AG04450 (cell line): ENCODE data around the gene TP53TG5. TPM values are rescaled to one million over a fixed set of nuclear protein-coding genes. Genes with fewer than 3 reads are reported as not detected.

Source experiments
- CTCF ChIA-PET: fragments of 300-600, 350-600 bp; formaldehyde crosslinking; extraction: SDS; loops from one replicate; lab custom pipeline; 2022; ENCODE audit warnings: antibody characterized with exemption, inconsistent platforms; lab: Charles Lee
- POLR2A ChIA-PET: fragments of 350-600 bp; formaldehyde crosslinking; extraction: SDS; loops from one replicate; lab custom pipeline; 2021; ENCODE audit warnings: antibody characterized with exemption, inconsistent platforms; lab: Yijun Ruan, JAX
- DNase-seq: peaks from one replicate; pipeline ENCODE4 v3.0.0-alpha.2; 2011; ENCODE audit warnings: low read depth, low spot score
- H3K27ac ChIP-seq: one replicate; pipeline ENCODE4 v1.5.1; 2012; ENCODE audit warnings: low read depth, low read length, control low read depth
- H3K27me3 ChIP-seq: one replicate; pipeline ENCODE4 v1.6.0; 2012; ENCODE audit warnings: low read length; ENCODE audit not compliant: control insufficient read depth, insufficient read depth
- H3K4me3 ChIP-seq: 2 replicates; pipeline ENCODE4 v1.5.1; 2011; ENCODE audit warnings: mild to moderate bottlenecking, low read depth, low read length, control low read depth
- H3K9me3 ChIP-seq: 2 replicates; pipeline ENCODE4 v1.5.1; 2012; ENCODE audit warnings: low read length; ENCODE audit not compliant: control insufficient read depth, insufficient read depth
- polyA plus RNA-seq: library from polyadenylated mRNA; depleted of rRNA; stranded (reverse); fragments of >200 nt; gene quantifications from 2 replicates; pipeline ENCODE4 v1.2.3, GENCODE V29; 2011
- TF ChIP-seq, protein P1 (sequence below): IDR thresholded peaks from 2 replicates; pipeline ENCODE4 v1.5.1; 2011; ENCODE audit warnings: low read depth, low read length, control low read depth, inconsistent platforms

TP53TG5 gene
- polyA plus RNA-seq, 1 experiment = not detected

DNA sequence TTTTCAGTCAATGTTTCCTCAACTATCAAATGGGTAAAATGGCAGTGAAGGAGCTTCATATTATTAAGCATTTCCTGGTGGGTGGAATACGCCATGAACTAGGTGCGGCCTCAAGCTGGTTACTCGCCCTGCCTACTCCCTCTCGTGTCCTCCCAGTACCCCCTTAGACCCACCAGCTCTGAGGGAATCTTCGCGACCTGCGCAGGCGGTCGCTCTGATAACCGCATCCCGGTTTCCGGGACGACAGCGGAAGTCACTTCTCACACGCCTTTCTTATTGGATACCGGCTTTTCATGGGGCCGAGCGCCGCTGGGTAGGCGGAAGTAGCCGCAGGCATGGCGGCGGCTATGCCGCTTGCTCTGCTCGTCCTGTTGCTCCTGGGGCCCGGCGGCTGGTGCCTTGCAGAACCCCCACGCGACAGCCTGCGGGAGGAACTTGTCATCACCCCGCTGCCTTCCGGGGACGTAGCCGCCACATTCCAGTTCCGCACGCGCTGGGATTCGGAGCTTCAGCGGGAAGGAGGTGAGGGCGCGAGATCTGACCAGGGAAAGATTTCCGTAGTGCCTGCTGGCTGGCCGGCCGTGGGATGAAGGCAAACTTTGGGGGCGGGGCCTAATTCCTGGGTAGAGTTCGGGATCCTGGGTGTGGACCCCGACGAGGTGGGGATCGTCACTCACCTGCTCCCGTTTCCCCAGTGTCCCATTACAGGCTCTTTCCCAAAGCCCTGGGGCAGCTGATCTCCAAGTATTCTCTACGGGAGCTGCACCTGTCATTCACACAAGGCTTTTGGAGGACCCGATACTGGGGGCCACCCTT, 37.9 kb upstream of the TP53TG5 start, which contains the start of gene PIGT:
TSS of gene PIGT (plus strand) at position 320 of the 816 bp plus-strand sequence. CDS start at position 336, 16 bp downstream.
- ChIA-PET POLR2A (interaction anchor here (0.6 to 1.5 kb wide), 5 partner anchors 21 to 701 kb away, joined by 3 to 5 read pairs (median 5); partner anchors contain the start of genes CCN5 and SYS1), CTCF (interaction anchor here (1.2 to 5.0 kb wide), 6 partner anchors 21 to 97 kb away, joined by 3 to 36 read pairs (median 6); partner anchors contain the start of gene SYS1)
- Histone ChIP-seq H3K27me3 (no peaks in the 10 kb centered on the region), H3K9me3 (no peaks in the 10 kb centered on the region; the same call in 1 of the 2 replicates), H3K27ac (peak within 1 kb of the TSS; percentile 48), H3K4me3 (peak within 1 kb of the TSS; percentile 93)
- TF ChIP-seq, protein P1, sequence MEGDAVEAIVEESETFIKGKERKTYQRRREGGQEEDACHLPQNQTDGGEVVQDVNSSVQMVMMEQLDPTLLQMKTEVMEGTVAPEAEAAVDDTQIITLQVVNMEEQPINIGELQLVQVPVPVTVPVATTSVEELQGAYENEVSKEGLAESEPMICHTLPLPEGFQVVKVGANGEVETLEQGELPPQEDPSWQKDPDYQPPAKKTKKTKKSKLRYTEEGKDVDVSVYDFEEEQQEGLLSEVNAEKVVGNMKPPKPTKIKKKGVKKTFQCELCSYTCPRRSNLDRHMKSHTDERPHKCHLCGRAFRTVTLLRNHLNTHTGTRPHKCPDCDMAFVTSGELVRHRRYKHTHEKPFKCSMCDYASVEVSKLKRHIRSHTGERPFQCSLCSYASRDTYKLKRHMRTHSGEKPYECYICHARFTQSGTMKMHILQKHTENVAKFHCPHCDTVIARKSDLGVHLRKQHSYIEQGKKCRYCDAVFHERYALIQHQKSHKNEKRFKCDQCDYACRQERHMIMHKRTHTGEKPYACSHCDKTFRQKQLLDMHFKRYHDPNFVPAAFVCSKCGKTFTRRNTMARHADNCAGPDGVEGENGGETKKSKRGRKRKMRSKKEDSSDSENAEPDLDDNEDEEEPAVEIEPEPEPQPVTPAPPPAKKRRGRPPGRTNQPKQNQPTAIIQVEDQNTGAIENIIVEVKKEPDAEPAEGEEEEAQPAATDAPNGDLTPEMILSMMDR = no peak
- DNase-seq = no peak

DNA sequence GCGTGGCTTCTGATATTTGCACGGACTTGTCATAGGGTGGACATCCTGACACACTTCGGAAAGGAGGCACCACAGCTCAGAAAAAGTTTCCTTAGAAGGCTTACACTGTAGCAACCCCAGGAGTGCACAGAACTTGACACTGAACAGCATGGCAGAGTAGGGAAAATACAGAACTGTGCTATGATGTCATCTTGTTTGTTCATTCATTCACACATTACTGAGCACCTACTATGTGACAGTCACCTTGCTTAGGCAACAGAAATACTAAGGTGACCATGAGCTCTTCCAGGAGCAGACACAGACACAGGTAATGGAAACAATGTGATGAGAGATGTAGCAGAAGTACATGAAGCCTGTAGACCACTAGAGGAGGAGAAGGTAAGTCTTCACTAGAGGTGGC, 35.4 kb upstream of the TP53TG5 start:
- POLR2A ChIA-PET = no interaction called here
- CTCF ChIA-PET = interaction anchor here (0.9 to 2.8 kb wide), 3 partner anchors 40 to 358 kb away, joined by 4 to 10 read pairs (median 10); no protein-coding TSS in a partner anchor
- no peak overlapping the region for H3K27ac ChIP-seq

DNA sequence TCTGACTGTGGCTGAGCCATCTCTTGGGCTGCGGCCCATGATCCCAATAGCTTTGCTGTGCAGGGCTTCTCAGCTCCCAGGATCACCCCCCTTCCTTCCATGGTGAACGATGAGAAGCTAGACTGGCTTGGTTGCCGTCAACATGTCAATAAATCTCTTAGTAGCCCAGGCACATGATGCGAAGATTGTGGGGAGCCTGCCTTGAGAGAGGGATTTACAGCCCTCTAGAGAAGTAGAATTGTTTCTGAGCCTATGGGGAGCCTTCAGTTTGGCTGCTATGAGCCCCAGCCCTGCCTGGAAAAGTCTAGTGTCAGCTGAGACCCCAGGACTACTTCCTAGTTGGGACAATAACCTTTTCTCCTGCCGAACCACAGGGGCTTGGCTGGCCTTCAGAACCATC, 34.5 kb upstream of the TP53TG5 start:
- POLR2A ChIA-PET = no interaction called here
- TF ChIP-seq, protein P1 = no peak
- CTCF ChIA-PET = interaction anchor here (0.9 to 2.8 kb wide), 4 partner anchors 36 to 358 kb away, joined by 4 to 10 read pairs (median 8); no protein-coding TSS in a partner anchor
- Histone ChIP-seq H3K9me3 (no peaks in the 10 kb centered on the region; the same call in 1 of the 2 replicates), H3K4me3 (no peak overlapping the region), H3K27me3 (no peaks in the 10 kb centered on the region), H3K27ac (no peak overlapping the region)
- no peak for DNase-seq

More for the DNA sequence above, 35.4 kb upstream of the TP53TG5 start:
- DNase-seq = no peak
- H3K4me3 ChIP-seq = no peak overlapping the region
- TF ChIP-seq, protein P1 = no peak
- H3K9me3 ChIP-seq = no peaks in the 10 kb centered on the region; the same call in 1 of the 2 replicates
- H3K27me3 ChIP-seq = no peaks in the 10 kb centered on the region

- ChIA-PET CTCF (interaction anchor here (0.7 to 1.2 kb wide), 3 partner anchors 48 to 360 kb away, joined by 3 read pairs; partner anchors contain the start of gene SYS1), POLR2A (no interaction called here)
- DNase-seq = no peak
- Histone ChIP-seq H3K27me3 (no peaks in the 10 kb centered on the region), H3K9me3 (no peaks in the 10 kb centered on the region), H3K27ac (no peak overlapping the region), H3K4me3 (no peak overlapping the region)
- TF ChIP-seq, protein P1 = no peak
Measured at GRCh38 chr20:45410887-45411286, 32.8 kb upstream of the TP53TG5 start.
